Prostate gland (tissue), 2 donors: ENCODE data around the gene LRRC43.

Experiments
- POLR2A ChIP-seq: fragments of 450-650 bp; IDR thresholded peaks from one replicate; pipeline ENCODE4 v1.6.1; 2016; ENCODE audit warnings: antibody characterized with exemption, mild to moderate bottlenecking
- POLR2AphosphoS5 ChIP-seq: sonication (generic); formaldehyde crosslinking; IDR thresholded peaks from one replicate; pipeline ENCODE4 v1.6.1; 2017; ENCODE audit warnings: antibody characterized with exemption
- TF ChIP-seq, protein P1 (sequence below), 4 experiments: fragments of 200-600 bp in 2 of 4; fragments of 450-650 bp in 2 of 4; sonication (generic) in 2 of 4; IDR thresholded peaks; 1 replicate in 3 of 4; 2 replicates in 1 of 4; pipeline ENCODE4 v1.5.1; 2016 to 2019; ENCODE audit warnings: antibody characterized with exemption in 4 of 4, mild to moderate bottlenecking in 2 of 4, moderate library complexity in 2 of 4

DNA sequence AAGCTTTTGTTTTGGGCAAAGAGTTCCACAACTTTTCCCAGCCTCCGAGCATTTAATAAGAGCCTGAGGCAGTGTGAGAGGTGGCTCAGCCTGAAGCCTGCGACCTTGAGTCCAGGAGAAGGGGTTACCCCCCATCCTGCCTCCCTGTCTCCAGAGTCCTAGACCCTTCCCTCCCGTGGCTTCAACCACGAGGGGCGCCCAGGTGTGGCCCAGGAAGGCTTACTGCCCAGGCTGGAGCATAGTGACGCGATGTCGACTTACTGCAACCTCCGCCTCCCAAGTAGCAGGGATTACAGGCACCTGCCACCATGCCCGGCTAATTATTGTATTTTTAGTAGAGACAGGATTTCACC is 641 bp downstream of the LRRC43 start:
- TF ChIP-seq POLR2A (no peak), POLR2AphosphoS5 (no peak)
- TF ChIP-seq, protein P1, sequence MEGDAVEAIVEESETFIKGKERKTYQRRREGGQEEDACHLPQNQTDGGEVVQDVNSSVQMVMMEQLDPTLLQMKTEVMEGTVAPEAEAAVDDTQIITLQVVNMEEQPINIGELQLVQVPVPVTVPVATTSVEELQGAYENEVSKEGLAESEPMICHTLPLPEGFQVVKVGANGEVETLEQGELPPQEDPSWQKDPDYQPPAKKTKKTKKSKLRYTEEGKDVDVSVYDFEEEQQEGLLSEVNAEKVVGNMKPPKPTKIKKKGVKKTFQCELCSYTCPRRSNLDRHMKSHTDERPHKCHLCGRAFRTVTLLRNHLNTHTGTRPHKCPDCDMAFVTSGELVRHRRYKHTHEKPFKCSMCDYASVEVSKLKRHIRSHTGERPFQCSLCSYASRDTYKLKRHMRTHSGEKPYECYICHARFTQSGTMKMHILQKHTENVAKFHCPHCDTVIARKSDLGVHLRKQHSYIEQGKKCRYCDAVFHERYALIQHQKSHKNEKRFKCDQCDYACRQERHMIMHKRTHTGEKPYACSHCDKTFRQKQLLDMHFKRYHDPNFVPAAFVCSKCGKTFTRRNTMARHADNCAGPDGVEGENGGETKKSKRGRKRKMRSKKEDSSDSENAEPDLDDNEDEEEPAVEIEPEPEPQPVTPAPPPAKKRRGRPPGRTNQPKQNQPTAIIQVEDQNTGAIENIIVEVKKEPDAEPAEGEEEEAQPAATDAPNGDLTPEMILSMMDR (IDR thresholded peaks at IDR 0.05): no peak
